HCT116 (cell line): ENCODE results near the gene ZBED5. TPM values are rescaled to one million over a fixed set of nuclear protein-coding genes. Genes with fewer than 3 reads are reported as not detected.
"Not testable (repeated sequence)": the region's sequence is repeated elsewhere in the genome, so short reads cannot be mapped to it uniquely, and the experiment has no call there.

ENCODE experiments used
- ATAC-seq: fragments of 200-7000 bp; cut with Tn5 transposase; 2 replicates; pipeline ENCODE4 v1.9.1; 2020; ENCODE audit warnings: mild to moderate bottlenecking, moderate library complexity
- BruUV-seq: library from RNA; stranded (reverse); fragments of 400-500 nt; replicated peaks from 2 replicates; lab custom pipeline; 2021; lab: Mats Ljungman, UMichigan
- CTCF ChIA-PET: fragments of 300-600 bp; sonication (Branson Sonifier 250); formaldehyde crosslinking; loops from one replicate; lab custom pipeline; 2021; ENCODE audit warnings: antibody characterized with exemption; lab: Charles Lee
- POLR2A ChIA-PET: fragments of 300-600, 350-600 bp; sonication (Branson Sonifier 250); formaldehyde crosslinking; loops from one replicate; lab custom pipeline; 2021; ENCODE audit warnings: antibody characterized with exemption; lab: Charles Lee
- RAD21 ChIA-PET, 2 experiments: fragments of 300-600 bp; sonication (Branson Sonifier 250); formaldehyde crosslinking; loops; one replicate each; lab custom pipeline; 2023; ENCODE audit warnings: low total read pairs in 2 of 2; ENCODE audit not compliant: uncharacterized antibody in 2 of 2, unreplicated experiment in 2 of 2, low non-redundant PET in 1 of 2; lab: Charles Lee
- DNase-seq: peaks from one replicate; pipeline ENCODE4 v3.0.0-alpha.2; 2010; ENCODE audit warnings: low read depth, low spot score
- H2AFZ ChIP-seq: fragments of 200-600 bp; shearing (Covaris generic), sonication (generic); 2 replicates; pipeline ENCODE4 v1.6.1; 2017; ENCODE audit warnings: low read depth, mixed run types, mixed read lengths, antibody characterized with exemption, low read length; ENCODE audit not compliant: poor library complexity, severe bottlenecking
- H3K27ac ChIP-seq: 2 replicates; pipeline ENCODE4 v1.5.1; 2012; ENCODE audit warnings: low read depth, low read length
- H3K27me3 ChIP-seq: fragments of 200-600 bp; sonication (generic); 2 replicates; pipeline ENCODE4 v1.6.1; 2016; ENCODE audit warnings: mixed run types, low read length, mixed read lengths; ENCODE audit not compliant: insufficient read depth
- H3K36me3 ChIP-seq, 2 experiments: fragments of 200-500 bp in 1 of 2; fragments of 200-600 bp in 1 of 2; sonication (Bioruptor generic) in 1 of 2; sonication (generic) in 1 of 2; 2 replicates each; pipeline versions ENCODE4 v1.5.1 to v1.6.1; 2014 to 2016; ENCODE audit warnings: low read length in 2 of 2, inconsistent platforms in 1 of 2, mixed read lengths in 1 of 2, mixed run types in 1 of 2; ENCODE audit not compliant: insufficient read depth in 2 of 2, control insufficient read depth in 1 of 2
- H3K4me1 ChIP-seq, 2 experiments: fragments of 200-600 bp in 1 of 2; sonication (generic) in 1 of 2; 2 replicates each; pipeline versions ENCODE4 v1.5.1 to v1.6.1; 2012 to 2017; ENCODE audit warnings: low read length in 2 of 2, inconsistent platforms in 1 of 2, mild to moderate bottlenecking in 1 of 2, mixed read lengths in 1 of 2, mixed run types in 1 of 2, moderate library complexity in 1 of 2; ENCODE audit not compliant: insufficient read depth in 2 of 2, control insufficient read depth in 1 of 2
- H3K4me2 ChIP-seq: fragments of 200-600 bp; sonication (generic); 2 replicates; pipeline ENCODE4 v1.6.1; 2017; ENCODE audit warnings: mixed run types, low read length, mixed read lengths
- H3K4me3 ChIP-seq, 2 experiments: fragments of 200-600 bp in 1 of 2; sonication (generic) in 1 of 2; replicated peaks in 1 of 2; 2 replicates each; pipeline ENCODE4 v1.5.1; 2011 to 2016; ENCODE audit warnings: low read length in 2 of 2, control low read depth in 1 of 2, low read depth in 1 of 2, mild to moderate bottlenecking in 1 of 2, mixed read lengths in 1 of 2, mixed run types in 1 of 2
- H3K79me2 ChIP-seq: fragments of 200-600 bp; sonication (generic); 2 replicates; pipeline ENCODE4 v1.6.1; 2017; ENCODE audit warnings: mild to moderate bottlenecking, mixed run types, low read length, moderate library complexity, mixed read lengths; ENCODE audit not compliant: insufficient read depth
- H3K9ac ChIP-seq: fragments of 200-600 bp; sonication (generic); 2 replicates; pipeline ENCODE4 v1.6.1; 2016; ENCODE audit warnings: low read length, mixed read lengths
- H3K9me2 ChIP-seq: fragments of 200-600 bp; sonication (generic), shearing (Covaris generic); 2 replicates; pipeline ENCODE4 v1.6.1; 2017; ENCODE audit warnings: mixed run types, mild to moderate bottlenecking, moderate library complexity; ENCODE audit not compliant: insufficient read depth
- H3K9me3 ChIP-seq, 2 experiments: fragments of 200-500 bp in 1 of 2; fragments of 200-600 bp in 1 of 2; sonication (Bioruptor generic) in 1 of 2; sonication (generic) in 1 of 2; 2 replicates each; pipeline ENCODE4 v1.6.1; 2014 to 2017; ENCODE audit warnings: low read length in 2 of 2, mixed read lengths in 2 of 2, inconsistent platforms in 1 of 2, low read depth in 1 of 2, mild to moderate bottlenecking in 1 of 2, mixed run types in 1 of 2, moderate library complexity in 1 of 2; ENCODE audit not compliant: control insufficient read depth in 1 of 2, insufficient read depth in 1 of 2
- H4K20me1 ChIP-seq: fragments of 200-600 bp; sonication (generic), shearing (Covaris generic); 2 replicates; pipeline ENCODE4 v1.6.1; 2017; ENCODE audit warnings: mixed run types, mild to moderate bottlenecking, moderate library complexity; ENCODE audit not compliant: insufficient read depth
- CBX3 ChIP-seq: IDR thresholded peaks from 2 replicates; pipeline ENCODE4 v1.6.1; 2012; ENCODE audit warnings: low read depth
- CTCF ChIP-seq, 3 experiments: fragments of 200-600 bp in 1 of 3; sonication (generic) in 1 of 3; IDR thresholded peaks in 2 of 3; conservative IDR thresholded peaks in 1 of 3; 2 replicates each; pipeline ENCODE4 v1.5.1; 2012 to 2017; ENCODE audit warnings: low read depth in 2 of 3, low read length in 2 of 3, antibody characterized with exemption in 1 of 3, borderline replicate concordance in 1 of 3, control low read depth in 1 of 3, mild to moderate bottlenecking in 1 of 3, mixed read lengths in 1 of 3, mixed run types in 1 of 3, moderate library complexity in 1 of 3; ENCODE audit not compliant: insufficient read depth in 1 of 3
- EGR1 ChIP-seq: IDR thresholded peaks from 2 replicates; pipeline ENCODE4 v1.6.1; 2012; ENCODE audit warnings: low read depth
- JUND ChIP-seq: IDR thresholded peaks from 2 replicates; pipeline ENCODE4 v1.6.1; 2012
- SP1 ChIP-seq: IDR thresholded peaks from 2 replicates; pipeline ENCODE4 v1.6.1; 2012; ENCODE audit warnings: low read depth
- intact Hi-C: fragments of 100-400 bp; cut with micrococcal nuclease; formaldehyde crosslinking; loops from 2 replicates; pipeline ENCODE4 v1.10.0; 2022
- total RNA-seq: library from RNA; stranded (reverse); gene quantifications from one replicate; pipeline ENCODE4 v1.2.1, GENCODE V29; 2021; ENCODE audit not compliant: unreplicated experiment

The ZBED5 gene
- total RNA-seq, 1 experiment from 2014 or later, result 26.8 TPM

GRCh38 chr11:10891151-10891720 is 33.4 kb upstream of the ZBED5 start:
- no peak overlapping the region for H3K27ac ChIP-seq
- no peaks in the 10 kb centered on the region for H3K27me3 ChIP-seq
- ChIA-PET RAD21 (no interaction called here), POLR2A (interaction anchor here (0.6 kb wide), 1 partner anchor 8 kb away, joined by 3 read pairs; no protein-coding TSS in a partner anchor), CTCF (no interaction called here)
- no peaks in the 10 kb centered on the region for H3K79me2 ChIP-seq
- DNase-seq (no peak), ATAC-seq (no peak)
- no peak overlapping the region for H3K4me2 ChIP-seq
- no peak overlapping the region for H2AFZ ChIP-seq
- H3K4me1 ChIP-seq, result peaks cover 9 to 13% of the 10 kb centered on the region in 2 experiments; a peak in 3 of 4 replicates
- intact Hi-C loops, result no loop called here
- no peaks in the 10 kb centered on the region for H3K9me2 ChIP-seq
- TF ChIP-seq JUND, result no peak
- TF ChIP-seq EGR1, result no peak
- TF ChIP-seq SP1, result no peak
- TF ChIP-seq CBX3, result no peak
- no peak for TF ChIP-seq CTCF (IDR thresholded peaks at IDR 0.05 in 2 of 3, conservative IDR thresholded peaks at IDR 0.05 in 1 of 3; ENCODE audit: borderline replicate concordance in 1 of 3, insufficient read depth in 1 of 3, low read depth in 2 of 3, low read length in 2 of 3)
- H3K9ac ChIP-seq, result no peak overlapping the region
- no TSS peak for BruUV-seq
- H4K20me1 ChIP-seq, result no peaks in the 10 kb centered on the region
- no peaks in the 10 kb centered on the region for H3K9me3 ChIP-seq
- H3K36me3 ChIP-seq, result no peaks in the 10 kb centered on the region
- no peak overlapping the region for H3K4me3 ChIP-seq

- H3K36me3 ChIP-seq, H3K79me2 ChIP-seq, H4K20me1 ChIP-seq, H3K9me3 ChIP-seq, H2AFZ ChIP-seq, H3K27me3 ChIP-seq, H3K27ac ChIP-seq, H3K4me2 ChIP-seq, ATAC-seq, intact Hi-C loops, POLR2A ChIA-PET, RAD21 ChIA-PET, H3K9me2 ChIP-seq, CTCF ChIA-PET, H3K9ac ChIP-seq, H3K4me3 ChIP-seq, BruUV-seq, DNase-seq: not testable (repeated sequence)
- peaks cover 11 to 21% of the 10 kb centered on the region in 2 experiments; a peak in 3 of 4 replicates for H3K4me1 ChIP-seq
These were observed 32.2 kb upstream of the ZBED5 start for GRCh38 chr11:10890083-10890482.
